Glutamatergic neuron (in vitro differentiated cells): Measurements from ENCODE around the gene SPAG9. TPM values are rescaled to one million over a fixed set of nuclear protein-coding genes. Genes with fewer than 3 reads are reported as not detected.

Experiments used
- DNase-seq: peaks from one replicate; pipeline ENCODE4 v3.0.0; 2022
- H3K27ac Mint-ChIP-seq: one replicate; pipeline ENCODE4 v1.8.0; 2020; ENCODE audit warnings: mild to moderate bottlenecking, mixed read lengths, inconsistent platforms; ENCODE audit not compliant: unreplicated experiment
- H3K27me3 Mint-ChIP-seq: one replicate; pipeline ENCODE4 v1.8.0; 2020; ENCODE audit warnings: mild to moderate bottlenecking, moderate library complexity, mixed read lengths, inconsistent platforms; ENCODE audit not compliant: unreplicated experiment
- H3K36me3 Mint-ChIP-seq: one replicate; pipeline ENCODE4 v1.8.0; 2020; ENCODE audit warnings: mild to moderate bottlenecking, mixed read lengths, inconsistent platforms; ENCODE audit not compliant: unreplicated experiment
- H3K4me1 Mint-ChIP-seq: one replicate; pipeline ENCODE4 v1.8.0; 2020; ENCODE audit warnings: mild to moderate bottlenecking, low read depth, mixed read lengths, inconsistent platforms; ENCODE audit not compliant: unreplicated experiment
- H3K4me3 Mint-ChIP-seq: one replicate; pipeline ENCODE4 v1.8.0; 2020; ENCODE audit warnings: mild to moderate bottlenecking, mixed read lengths, inconsistent platforms; ENCODE audit not compliant: unreplicated experiment
- H3K9me3 Mint-ChIP-seq: one replicate; pipeline ENCODE4 v1.8.0; 2020; ENCODE audit warnings: mild to moderate bottlenecking, moderate library complexity, mixed read lengths, inconsistent platforms; ENCODE audit not compliant: unreplicated experiment
- CTCF ChIP-seq: fragments of 200-600 bp; sonication (generic); IDR thresholded peaks from one replicate; pipeline ENCODE4 v1.5.0; 2021; ENCODE audit not compliant: partially characterized antibody, unreplicated experiment
- total RNA-seq: library from RNA; stranded (reverse); fragmentation: NEBNext Ultra II Directional; extraction: Animal tissue kit (Norgen Biotek cat#: 25700); gene quantifications from one replicate; pipeline ENCODE4 v1.2.1, GENCODE V29; 2021; ENCODE audit not compliant: unreplicated experiment

Gene SPAG9
- total RNA-seq, 1 donor from 2014 or later = 327 TPM

- H3K36me3 Mint-ChIP-seq = no peaks in the 10 kb centered on the region
- no peaks in the 10 kb centered on the region for H3K9me3 Mint-ChIP-seq
- H3K27ac Mint-ChIP-seq = peak overlapping the region; percentile 83
- no peaks in the 10 kb centered on the region for H3K27me3 Mint-ChIP-seq
- peak; percentile 43 for DNase-seq
- H3K4me1 Mint-ChIP-seq = peaks cover 17% of the 10 kb centered on the region
- TF ChIP-seq CTCF = no peak
- H3K4me3 Mint-ChIP-seq = no peak overlapping the region
These were observed 75.7 kb downstream of the SPAG9 start for GRCh38 chr17:51044976-51045375.

GRCh38 chr17:51036084-51036483 is 84.6 kb downstream of the SPAG9 start:
- H3K4me1 Mint-ChIP-seq = peaks cover 6% of the 10 kb centered on the region
- peak overlapping the region; percentile 7 for H3K27ac Mint-ChIP-seq
- H3K4me3 Mint-ChIP-seq = no peak overlapping the region
- H3K9me3 Mint-ChIP-seq = no peaks in the 10 kb centered on the region
- H3K36me3 Mint-ChIP-seq = no peaks in the 10 kb centered on the region
- no peak for DNase-seq
- peaks cover 2% of the 10 kb centered on the region for H3K27me3 Mint-ChIP-seq
- TF ChIP-seq CTCF = no peak

DNA sequence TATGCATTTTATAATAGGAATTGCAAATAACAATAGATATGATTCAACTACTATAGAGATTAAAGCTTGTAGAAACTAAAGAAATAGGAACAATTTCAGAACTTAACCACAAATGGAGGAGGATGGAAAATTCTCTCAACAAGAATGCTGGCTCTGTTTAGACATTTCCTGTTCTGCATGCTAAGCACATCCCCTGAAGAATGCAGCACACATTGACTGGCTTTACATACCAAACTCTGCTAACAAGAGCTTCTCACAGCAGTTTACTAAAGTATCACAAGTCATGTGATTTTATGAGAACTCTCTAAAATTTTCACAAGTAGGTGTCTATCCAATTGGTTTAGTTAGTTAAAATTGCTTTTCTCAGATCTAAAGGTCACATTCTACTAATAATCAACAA is 85.2 kb downstream of the SPAG9 start:
- TF ChIP-seq CTCF = no peak
- no peak for DNase-seq
- Mint-ChIP-seq H3K27me3 (peaks cover 2% of the 10 kb centered on the region), H3K36me3 (no peaks in the 10 kb centered on the region), H3K4me1 (peaks cover 6% of the 10 kb centered on the region), H3K27ac (no peak overlapping the region), H3K4me3 (no peak overlapping the region), H3K9me3 (no peaks in the 10 kb centered on the region)

GRCh38 chr17:51034800-51035199 is 85.9 kb downstream of the SPAG9 start:
- no peak for DNase-seq
- Mint-ChIP-seq H3K27me3 (peaks cover 2% of the 10 kb centered on the region), H3K9me3 (no peaks in the 10 kb centered on the region), H3K36me3 (no peaks in the 10 kb centered on the region), H3K4me1 (peaks cover 6% of the 10 kb centered on the region), H3K27ac (no peak overlapping the region), H3K4me3 (no peak overlapping the region)
- TF ChIP-seq CTCF = no peak

GRCh38 chr17:51032850-51033249 is 87.8 kb downstream of the SPAG9 start:
- Mint-ChIP-seq H3K4me3 (no peak overlapping the region), H3K27me3 (peaks cover 2% of the 10 kb centered on the region), H3K36me3 (no peaks in the 10 kb centered on the region), H3K27ac (no peak overlapping the region), H3K4me1 (peaks cover 6% of the 10 kb centered on the region), H3K9me3 (no peaks in the 10 kb centered on the region)
- DNase-seq = no peak
- no peak for TF ChIP-seq CTCF
